Measurements from ENCODE around the gene UBE2G2. TPM values are rescaled to one million over a fixed set of nuclear protein-coding genes. Genes with fewer than 3 reads are reported as not detected.

Gene UBE2G2
- polyA plus RNA-seq, 1 donor (not counting 4 experiments of a cell fraction or from before 2014, with no cell fraction given), result 106 TPM

GRCh38 chr21:44817914-44818639 is 16.5 kb upstream of the UBE2G2 start, which contains the start of gene SUMO3:
Gene SUMO3, minus strand, starts transcription at chr21:44818062. Its CDS starts 94 bp downstream, at chr21:44817968.
- Histone ChIP-seq H3K4me1 (ENCODE audit: control insufficient read depth, extremely low read depth, insufficient read depth, low read length) (no peaks in the 10 kb centered on the region), H3K9me1 (ENCODE audit: control insufficient read depth, extremely low read depth, insufficient read depth, low read length) (no peaks in the 10 kb centered on the region), H3K27me3 (ENCODE audit: control insufficient read depth, extremely low read depth, insufficient read depth, low read length) (no peaks in the 10 kb centered on the region), H3K4me2 (ENCODE audit: control insufficient read depth, extremely low read depth, insufficient read depth, low read depth, low read length) (peak within 1 kb of the TSS; percentile 77), H3K9me3 (ENCODE audit: control insufficient read depth, low read depth, low read length) (peaks cover 5% of the 10 kb centered on the region), H3K9ac (ENCODE audit: control insufficient read depth, extremely low read depth, insufficient read depth, low read length) (peak within 1 kb of the TSS; percentile 81), H4K20me1 (ENCODE audit: control insufficient read depth, extremely low read depth, insufficient read depth, low read length) (peaks cover 27% of the 10 kb centered on the region), H3K36me3 (ENCODE audit: control insufficient read depth in 2 of 2, extremely low read depth in 1 of 2, insufficient read depth in 2 of 2, low read length in 2 of 2) (peaks cover 3% of the 10 kb centered on the region in 2 experiments), H3K4me3 (ENCODE audit: control insufficient read depth in 2 of 3, extremely low read depth in 1 of 3, insufficient read depth in 2 of 3, low read depth in 1 of 3, low read length in 3 of 3) (peak within 1 kb of the TSS; percentile 68 to 70 (median 69)), H2AFZ (ENCODE audit: control insufficient read depth, low read length) (peak within 1 kb of the TSS; percentile 37), H3K79me2 (ENCODE audit: control insufficient read depth, insufficient read depth, low read length) (peaks cover 40% of the 10 kb centered on the region), H3K27ac (ENCODE audit: control insufficient read depth, insufficient read depth, low read length) (peak within 1 kb of the TSS; percentile 56)
- dilution Hi-C loops (cut with MboI; ENCODE audit: extremely low pct_ligation_motif_present, low sequenced_read_pairs), result no loop called here
- no peak for DNase-seq (ENCODE audit: low read depth, low spot score)
- no peak for FAIRE-seq
- TF ChIP-seq, protein P1, sequence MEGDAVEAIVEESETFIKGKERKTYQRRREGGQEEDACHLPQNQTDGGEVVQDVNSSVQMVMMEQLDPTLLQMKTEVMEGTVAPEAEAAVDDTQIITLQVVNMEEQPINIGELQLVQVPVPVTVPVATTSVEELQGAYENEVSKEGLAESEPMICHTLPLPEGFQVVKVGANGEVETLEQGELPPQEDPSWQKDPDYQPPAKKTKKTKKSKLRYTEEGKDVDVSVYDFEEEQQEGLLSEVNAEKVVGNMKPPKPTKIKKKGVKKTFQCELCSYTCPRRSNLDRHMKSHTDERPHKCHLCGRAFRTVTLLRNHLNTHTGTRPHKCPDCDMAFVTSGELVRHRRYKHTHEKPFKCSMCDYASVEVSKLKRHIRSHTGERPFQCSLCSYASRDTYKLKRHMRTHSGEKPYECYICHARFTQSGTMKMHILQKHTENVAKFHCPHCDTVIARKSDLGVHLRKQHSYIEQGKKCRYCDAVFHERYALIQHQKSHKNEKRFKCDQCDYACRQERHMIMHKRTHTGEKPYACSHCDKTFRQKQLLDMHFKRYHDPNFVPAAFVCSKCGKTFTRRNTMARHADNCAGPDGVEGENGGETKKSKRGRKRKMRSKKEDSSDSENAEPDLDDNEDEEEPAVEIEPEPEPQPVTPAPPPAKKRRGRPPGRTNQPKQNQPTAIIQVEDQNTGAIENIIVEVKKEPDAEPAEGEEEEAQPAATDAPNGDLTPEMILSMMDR (optimal IDR thresholded peaks at IDR 0.05 in 1 of 3, IDR thresholded peaks at IDR 0.05 in 1 of 3, conservative IDR thresholded peaks at IDR 0.05 in 1 of 3; ENCODE audit: extremely low read depth in 1 of 3, insufficient read depth in 2 of 3, low read length in 3 of 3), result no peak
- TF ChIP-seq EZH2 (IDR thresholded peaks at IDR 0.05; ENCODE audit: low read length), result no peak

DNA sequence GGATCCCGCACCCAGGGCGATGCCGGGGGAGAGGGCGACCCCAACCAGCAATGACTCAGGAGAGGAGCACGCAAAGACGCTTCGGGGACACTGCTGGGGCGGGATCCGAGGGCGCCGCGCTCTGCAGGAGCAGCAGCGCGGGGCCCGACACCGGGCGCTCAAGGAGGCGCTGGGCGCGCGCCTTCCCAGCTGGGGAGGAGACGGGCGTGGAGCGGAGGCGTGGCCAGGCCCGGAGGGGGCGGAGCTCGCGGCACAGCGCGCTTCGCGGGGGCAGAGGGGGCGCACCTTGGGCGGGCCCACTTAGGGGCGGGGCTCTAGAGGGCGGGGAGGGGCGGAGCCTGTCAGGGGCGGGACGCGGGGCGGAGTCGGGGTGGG is 15.9 kb upstream of the UBE2G2 start:
- FAIRE-seq (no peak), DNase-seq (ENCODE audit: low read depth, low spot score) (peak; percentile 55)
- peaks cover 3% of the 10 kb centered on the region in 2 experiments for H3K36me3 ChIP-seq (ENCODE audit: control insufficient read depth in 2 of 2, extremely low read depth in 1 of 2, insufficient read depth in 2 of 2, low read length in 2 of 2)
- peak overlapping the region; percentile 56 for H3K27ac ChIP-seq (ENCODE audit: control insufficient read depth, insufficient read depth, low read length)
- peak overlapping the region; percentile 81 for H3K9ac ChIP-seq (ENCODE audit: control insufficient read depth, extremely low read depth, insufficient read depth, low read length)
- H3K9me3 ChIP-seq (ENCODE audit: control insufficient read depth, low read depth, low read length), result peaks cover 5% of the 10 kb centered on the region
- peaks cover 4% of the 10 kb centered on the region for H3K4me1 ChIP-seq (ENCODE audit: control insufficient read depth, extremely low read depth, insufficient read depth, low read length)
- H3K4me3 ChIP-seq (ENCODE audit: control insufficient read depth in 2 of 3, extremely low read depth in 1 of 3, insufficient read depth in 2 of 3, low read depth in 1 of 3, low read length in 3 of 3), result peak overlapping the region; percentile 68 to 70 (median 69)
- peak overlapping the region; percentile 77 for H3K4me2 ChIP-seq (ENCODE audit: control insufficient read depth, extremely low read depth, insufficient read depth, low read depth, low read length)
- H2AFZ ChIP-seq (ENCODE audit: control insufficient read depth, low read length), result no peak overlapping the region
- H3K27me3 ChIP-seq (ENCODE audit: control insufficient read depth, extremely low read depth, insufficient read depth, low read length), result no peaks in the 10 kb centered on the region
- H3K79me2 ChIP-seq (ENCODE audit: control insufficient read depth, insufficient read depth, low read length), result peaks cover 45% of the 10 kb centered on the region
- no peak for TF ChIP-seq EZH2 (IDR thresholded peaks at IDR 0.05; ENCODE audit: low read length)
- TF ChIP-seq, protein P1 (optimal IDR thresholded peaks at IDR 0.05 in 1 of 3, IDR thresholded peaks at IDR 0.05 in 1 of 3, conservative IDR thresholded peaks at IDR 0.05 in 1 of 3; ENCODE audit: extremely low read depth in 1 of 3, insufficient read depth in 2 of 3, low read length in 3 of 3), result no peak
- H3K9me1 ChIP-seq (ENCODE audit: control insufficient read depth, extremely low read depth, insufficient read depth, low read length), result no peaks in the 10 kb centered on the region
- peaks cover 27% of the 10 kb centered on the region for H4K20me1 ChIP-seq (ENCODE audit: control insufficient read depth, extremely low read depth, insufficient read depth, low read length)
- dilution Hi-C loops (cut with MboI; ENCODE audit: extremely low pct_ligation_motif_present, low sequenced_read_pairs), result no loop called here
